Activated CD4-positive, alpha-beta T cell treated with anti-CD3 and anti-CD28 coated beads, Interleukin-2, Interleukin-6, amounts not matched to agents 100 ng/mL and 50 ng/mL, durations not matched to agents 16 hours and 8 hours (primary cell): ENCODE results near the gene ATG10.
"Not testable (repeated sequence)": the region's sequence is repeated elsewhere in the genome, so short reads cannot be mapped to it uniquely, and the experiment has no call there.

Experiments
- DNase-seq: peaks from one replicate; pipeline ENCODE4 v3.0.0-alpha.2; 2020

The ATG10 gene

DNA sequence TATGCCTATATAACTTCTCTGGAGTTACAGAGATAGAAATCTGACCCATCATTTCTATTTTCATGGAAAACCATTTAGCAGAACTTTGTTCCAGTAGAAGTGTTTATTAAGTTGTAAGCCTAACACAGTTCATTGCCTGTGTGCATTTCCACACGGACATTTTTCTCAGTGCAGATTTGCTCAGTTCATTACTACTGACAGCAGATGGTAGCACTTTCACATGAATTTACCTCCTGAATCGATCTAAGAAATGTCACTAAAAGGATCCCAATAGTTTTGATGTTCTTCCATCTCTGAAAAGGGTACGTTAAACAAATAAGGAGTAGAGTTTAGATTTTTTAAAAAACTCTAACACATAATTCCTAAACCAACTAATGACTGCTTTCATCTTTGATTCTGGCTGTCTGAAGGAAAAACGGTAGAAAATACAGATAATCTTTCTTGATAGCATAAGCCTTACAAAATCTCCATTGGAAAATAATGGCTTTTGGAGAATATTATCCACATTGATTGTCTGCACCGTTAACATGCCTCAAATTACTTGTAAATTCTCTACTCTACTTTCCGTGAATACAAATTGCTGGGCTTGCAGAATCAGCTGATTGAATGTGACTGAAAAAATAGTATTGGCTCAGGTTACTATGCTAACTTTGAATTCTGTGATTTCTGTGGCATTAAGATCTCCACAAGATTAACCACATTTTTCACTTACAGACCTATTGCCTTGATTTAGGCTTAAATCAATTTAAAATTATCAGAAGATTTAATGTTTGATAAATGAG is 273.2 kb downstream of the ATG10 start:
- no peak for DNase-seq

DNA sequence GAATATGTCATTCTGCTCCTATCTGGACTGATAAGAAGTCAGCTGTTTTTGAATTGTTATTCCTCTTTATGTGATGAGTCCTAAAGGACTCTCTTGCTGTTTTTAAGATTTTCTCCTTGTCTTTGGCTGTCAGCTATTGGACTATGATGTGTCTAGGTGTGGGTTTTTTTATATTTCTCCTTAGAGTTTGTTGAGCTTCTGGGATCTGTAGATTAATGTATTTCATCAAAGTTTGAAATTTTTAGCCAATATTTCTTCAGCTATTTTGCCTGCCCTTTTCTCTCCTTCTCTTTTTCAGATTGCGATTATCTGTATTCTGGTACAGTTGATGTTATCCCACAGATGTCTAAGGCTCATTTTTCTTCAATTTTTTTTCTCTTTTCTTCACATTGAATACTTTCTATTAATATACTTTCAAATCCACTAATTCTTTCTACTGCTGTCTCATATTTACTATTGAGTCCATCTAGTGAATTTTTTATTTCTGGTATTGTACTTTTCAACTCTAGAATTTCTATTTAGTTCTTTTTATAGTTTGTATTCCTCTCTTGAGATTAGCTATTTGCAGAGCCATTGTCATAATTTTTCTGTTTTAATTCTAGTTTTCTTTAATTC is 275.2 kb downstream of the ATG10 start:
- no peak for DNase-seq

DNA sequence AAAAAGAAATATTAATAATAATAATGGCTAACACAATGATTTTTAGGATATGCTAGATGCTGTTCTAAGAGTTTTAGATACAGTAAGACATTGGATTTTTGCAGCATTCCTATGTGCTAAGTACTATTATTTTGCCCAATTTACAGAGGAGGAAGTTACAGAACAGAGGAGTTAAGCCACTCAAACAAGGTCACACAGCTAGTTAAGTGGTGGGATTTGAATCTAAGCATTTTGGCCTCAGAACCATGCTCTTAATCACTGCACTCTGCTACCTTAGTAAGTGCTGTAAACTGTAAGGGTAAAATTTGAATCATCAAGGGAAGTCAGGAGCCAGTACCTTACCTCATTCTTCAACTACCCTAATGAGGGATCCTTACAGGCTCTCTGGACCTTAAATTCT is 280.9 kb downstream of the ATG10 start:
- DNase-seq = no peak

DNA sequence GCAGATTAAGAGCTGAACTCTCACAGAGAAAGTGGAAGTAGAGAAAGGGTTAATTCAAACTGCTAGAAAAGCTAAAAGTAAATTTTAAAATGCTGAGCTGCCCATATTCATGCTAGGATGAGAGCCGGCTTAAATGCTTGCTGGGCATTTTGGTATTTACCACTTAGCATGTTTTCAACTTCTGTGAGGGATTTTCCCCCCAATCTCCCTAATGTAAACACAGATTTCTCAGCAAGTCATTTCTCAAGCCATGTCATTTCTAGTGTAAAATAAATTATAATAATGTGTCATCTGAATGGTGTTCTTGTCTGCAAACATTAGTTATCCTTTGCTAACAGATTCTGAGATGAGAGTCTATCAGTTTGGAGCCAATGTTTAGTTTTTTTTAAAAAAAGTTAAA is 284.0 kb downstream of the ATG10 start:
- peak; percentile 22 for DNase-seq

DNA sequence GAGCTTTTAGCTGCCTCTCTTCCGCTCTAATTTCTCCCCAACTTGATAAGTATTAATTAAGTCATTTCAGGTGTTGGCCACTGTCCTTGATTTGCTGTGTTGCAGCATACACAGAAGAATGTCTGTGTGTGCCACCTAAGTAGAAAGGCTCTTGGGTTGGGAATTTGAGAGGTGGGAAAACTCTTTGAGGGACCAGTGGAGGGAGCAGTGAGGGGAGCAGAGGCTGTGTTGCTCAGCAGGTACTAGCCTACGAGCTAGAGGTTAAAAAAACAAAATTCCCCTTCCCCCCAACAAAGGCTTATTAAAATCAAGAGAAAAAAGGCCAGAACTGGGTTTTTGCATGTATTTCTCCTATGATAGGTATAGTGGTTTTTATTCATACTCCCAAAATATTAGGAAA is 285.4 kb downstream of the ATG10 start:
- DNase-seq = no peak

DNA sequence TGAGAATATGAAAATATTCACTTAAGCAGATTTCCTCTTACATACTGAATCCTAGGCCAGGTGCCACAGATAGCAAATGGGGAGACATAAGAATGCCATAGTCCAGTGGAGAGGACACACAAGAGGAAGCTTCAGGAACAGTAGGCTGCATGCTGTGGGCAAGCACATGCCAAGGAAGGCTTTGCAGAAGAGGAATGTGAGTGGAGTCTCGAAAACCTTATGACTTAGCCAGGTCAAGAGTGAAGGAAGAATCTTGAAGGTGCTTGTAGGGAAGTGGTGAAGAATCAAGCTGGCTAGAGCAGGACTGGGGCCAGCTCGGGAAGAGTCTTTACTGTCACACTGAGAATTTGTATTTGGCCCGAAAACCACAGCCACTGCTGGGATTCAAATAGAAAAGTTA is 285.9 kb downstream of the ATG10 start:
- no peak for DNase-seq

DNA sequence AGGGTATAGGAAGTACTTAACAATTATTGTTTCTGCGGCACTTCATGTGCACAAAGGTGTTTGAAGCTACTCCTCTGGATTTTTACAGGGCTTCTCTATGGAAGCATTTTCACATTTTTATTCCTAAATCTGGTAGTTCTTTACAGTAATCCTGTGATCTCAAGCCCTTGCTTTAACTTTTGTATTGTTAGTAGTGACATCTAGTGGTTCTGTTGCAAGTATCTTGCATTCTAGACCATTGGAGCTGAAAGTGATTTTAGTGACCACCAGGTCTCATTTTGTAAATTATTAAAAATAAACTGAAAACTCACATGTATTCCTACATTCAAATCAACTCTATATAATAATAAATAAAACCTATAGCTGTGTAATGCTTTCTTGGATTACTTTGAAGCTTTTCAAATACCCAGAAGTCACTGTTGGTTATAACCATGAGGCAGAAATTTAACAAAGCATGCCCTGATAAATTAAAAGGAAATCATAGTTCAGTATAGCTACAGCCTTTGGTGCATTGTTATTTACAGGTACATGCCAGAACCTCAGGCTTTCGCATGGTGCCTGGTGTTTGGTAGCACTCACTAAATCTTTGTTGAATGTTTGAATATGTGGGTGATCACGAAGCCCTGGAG is 287.5 kb downstream of the ATG10 start:
- no peak for DNase-seq

DNA sequence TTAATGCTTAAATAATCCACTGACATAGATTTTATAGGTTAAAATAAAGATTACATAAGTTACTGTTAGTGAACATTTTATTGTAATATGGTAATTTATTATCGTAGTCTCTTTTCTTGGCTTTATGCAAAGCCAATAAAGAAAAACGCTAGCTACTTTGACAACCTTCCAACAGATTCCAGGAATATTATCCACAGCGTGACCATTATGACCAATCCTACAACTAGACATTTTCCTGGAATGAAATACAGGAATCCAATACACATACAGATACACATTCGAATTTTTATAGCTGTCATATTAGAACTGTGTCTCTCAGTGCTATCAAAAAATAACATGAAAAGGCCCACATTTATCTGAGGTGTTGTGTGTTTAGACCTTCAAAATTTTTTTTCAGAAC is 293.2 kb downstream of the ATG10 start:
- DNase-seq = no peak

DNA sequence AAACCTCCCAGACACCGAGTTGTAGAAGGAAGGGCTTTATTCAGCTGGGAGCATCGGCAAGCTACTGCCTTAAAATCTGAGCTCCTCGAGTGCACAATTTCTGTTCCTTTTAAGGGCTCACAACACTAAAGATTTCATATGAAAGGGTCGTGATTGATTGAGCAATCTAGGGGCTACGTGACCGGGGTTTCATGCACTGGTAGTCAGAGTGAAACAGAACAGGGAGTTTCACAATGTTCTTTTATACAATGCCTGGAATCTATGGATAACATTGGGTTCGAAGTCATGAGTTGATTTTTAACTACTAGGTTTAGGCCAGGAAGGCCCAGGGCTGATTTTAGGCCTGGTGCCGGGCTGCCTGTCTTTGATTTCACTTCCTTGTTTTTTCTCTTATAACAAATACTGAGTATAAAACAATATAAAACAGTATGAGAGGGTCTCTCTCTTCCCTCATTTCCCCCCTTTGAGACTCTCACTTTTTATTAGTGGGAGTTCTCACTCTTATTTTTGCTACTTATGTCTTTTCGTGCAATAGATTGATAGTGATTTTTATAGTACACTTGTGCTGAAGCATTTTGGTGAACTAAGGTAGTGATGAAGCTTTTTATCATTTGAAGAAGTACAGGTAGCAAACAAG is 295.6 kb downstream of the ATG10 start:
- DNase-seq = peak; percentile 13

DNA sequence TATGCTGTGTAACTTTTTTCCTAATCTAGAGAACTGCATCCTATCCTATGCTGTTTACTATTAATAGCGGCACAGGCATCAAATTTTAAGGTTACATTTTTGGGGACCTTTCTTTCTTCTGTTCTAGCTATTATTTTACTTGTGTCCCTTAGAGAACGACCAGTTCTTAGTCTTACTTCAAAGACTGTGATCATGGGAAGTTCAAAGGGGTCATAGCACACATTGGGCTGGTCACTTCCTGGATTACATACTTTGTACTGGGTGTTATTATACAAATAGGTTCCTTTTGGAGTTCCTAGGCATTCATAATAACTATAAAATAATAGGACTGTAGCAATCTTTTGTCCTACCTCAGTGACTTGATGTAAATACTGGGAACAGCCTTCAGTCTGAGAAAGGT is 297.5 kb downstream of the ATG10 start:
- not testable (repeated sequence) for DNase-seq

DNA sequence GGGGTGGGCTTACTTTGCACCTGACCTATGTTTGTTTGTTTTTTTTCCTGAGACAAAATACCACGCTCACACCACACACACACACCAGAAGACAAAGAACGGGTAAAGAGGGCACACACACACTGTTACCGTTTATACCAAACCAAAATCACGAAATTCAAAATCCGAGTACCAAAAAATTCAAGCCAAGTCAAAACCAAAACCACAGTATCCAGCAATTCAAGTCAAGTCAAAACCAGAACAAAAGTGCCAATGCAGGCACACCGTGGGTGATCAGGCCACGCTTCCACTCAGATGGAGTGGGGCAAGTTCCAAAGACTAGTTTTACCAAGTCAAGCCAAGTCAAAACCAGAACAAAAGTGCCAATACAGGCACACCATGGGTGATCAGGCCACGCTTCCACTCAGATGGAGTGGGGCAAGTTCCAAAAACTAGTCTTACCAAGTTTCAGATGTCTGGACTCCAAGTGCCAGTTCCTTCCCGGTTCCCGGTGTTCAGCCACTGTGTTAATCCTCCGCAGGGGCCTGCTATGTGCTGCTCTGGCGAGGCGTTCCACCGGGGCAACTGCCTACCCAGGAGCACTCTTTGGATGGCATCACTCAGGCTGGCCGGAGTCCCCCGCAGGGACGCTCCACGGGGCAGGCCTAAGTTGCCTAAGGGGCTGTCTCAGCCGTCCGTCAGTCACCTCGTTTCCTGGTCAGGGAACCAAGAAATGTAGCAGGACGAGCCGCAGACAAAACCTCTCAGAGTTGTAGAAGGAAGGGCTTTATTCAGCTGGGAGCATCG is 300.9 kb downstream of the ATG10 start:
- DNase-seq = peak; percentile 56

DNA sequence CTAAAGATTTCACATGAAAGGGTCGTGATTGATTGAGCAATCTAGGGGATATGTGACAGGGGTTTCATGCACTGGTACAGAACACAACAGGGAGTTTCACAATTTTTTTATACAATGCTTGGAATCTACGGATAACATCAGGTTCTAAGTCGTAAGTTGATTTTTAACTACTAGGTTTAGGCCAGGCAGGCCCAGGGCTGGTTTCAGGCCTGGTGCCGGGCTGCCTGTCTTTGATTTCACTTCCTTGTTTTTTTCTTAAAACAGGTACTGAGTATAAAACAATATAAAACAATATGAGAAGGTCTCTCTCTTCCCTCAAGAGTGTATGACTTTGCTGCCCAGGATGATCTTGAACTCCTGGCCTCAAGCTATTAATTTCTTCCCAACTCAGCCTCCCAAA is 301.6 kb downstream of the ATG10 start:
- peak; percentile 23 for DNase-seq

DNA sequence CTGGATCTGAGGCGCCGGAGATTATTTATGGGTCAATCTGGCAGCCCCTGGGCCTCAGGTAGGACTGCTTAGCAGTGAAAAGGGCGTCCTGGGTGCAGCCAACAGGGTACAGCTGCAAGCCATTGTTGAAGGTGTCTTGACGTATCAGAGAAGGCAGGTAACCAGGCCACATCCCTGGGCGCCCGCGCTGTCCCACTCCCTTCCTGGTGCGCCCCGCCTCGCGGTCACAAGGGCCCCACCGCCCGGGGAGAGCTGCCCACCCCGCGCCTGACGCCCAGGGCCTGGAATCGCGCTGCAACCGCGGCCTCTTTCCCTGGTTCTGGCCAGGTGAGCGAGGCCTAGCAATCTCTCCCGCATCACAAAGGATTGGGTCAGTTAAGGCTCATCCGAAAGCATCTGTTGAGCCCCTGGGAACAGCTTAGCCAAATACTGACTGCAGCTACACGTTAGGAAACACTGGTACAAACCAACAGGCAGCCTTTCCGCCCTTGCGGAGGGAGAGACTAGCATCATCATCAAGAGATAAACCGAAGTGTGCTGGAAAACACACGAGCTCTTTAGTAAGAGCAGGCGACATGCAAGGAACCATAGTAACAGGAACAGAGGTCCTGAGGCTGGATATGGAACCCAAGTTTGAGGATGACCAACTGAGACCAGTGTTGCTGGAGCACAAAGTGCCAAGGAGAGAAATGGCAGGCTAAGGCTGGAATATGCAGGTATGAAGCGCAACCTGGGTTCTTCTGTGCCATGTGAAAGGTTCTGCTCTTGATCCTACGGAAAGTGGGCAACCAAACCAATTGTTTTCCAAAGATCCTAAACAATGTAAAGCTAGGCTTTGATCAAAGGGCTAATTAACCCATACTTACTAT is 302.8 kb downstream of the ATG10 start:
- peak; percentile 36 for DNase-seq

DNA sequence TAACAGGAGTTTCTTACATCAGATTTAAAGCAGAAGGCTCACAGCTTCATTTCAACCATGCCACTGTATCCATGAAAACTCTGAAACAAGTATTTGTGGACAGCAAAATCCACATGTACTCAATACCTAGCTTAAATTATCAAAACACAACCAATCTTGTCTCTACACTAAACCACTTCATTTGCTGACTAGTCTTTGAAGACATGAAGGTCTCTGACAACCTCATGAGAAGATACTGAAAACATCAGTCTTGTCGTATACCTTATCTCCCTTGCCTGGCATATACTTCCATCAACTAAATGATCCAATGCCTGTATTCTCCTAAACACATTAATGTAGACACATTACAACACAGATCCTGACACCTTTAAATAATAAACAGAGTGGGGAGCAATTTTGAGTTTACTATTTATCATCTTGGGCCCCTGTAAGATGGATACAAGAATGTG is 303.4 kb downstream of the ATG10 start:
- DNase-seq = no peak

DNA sequence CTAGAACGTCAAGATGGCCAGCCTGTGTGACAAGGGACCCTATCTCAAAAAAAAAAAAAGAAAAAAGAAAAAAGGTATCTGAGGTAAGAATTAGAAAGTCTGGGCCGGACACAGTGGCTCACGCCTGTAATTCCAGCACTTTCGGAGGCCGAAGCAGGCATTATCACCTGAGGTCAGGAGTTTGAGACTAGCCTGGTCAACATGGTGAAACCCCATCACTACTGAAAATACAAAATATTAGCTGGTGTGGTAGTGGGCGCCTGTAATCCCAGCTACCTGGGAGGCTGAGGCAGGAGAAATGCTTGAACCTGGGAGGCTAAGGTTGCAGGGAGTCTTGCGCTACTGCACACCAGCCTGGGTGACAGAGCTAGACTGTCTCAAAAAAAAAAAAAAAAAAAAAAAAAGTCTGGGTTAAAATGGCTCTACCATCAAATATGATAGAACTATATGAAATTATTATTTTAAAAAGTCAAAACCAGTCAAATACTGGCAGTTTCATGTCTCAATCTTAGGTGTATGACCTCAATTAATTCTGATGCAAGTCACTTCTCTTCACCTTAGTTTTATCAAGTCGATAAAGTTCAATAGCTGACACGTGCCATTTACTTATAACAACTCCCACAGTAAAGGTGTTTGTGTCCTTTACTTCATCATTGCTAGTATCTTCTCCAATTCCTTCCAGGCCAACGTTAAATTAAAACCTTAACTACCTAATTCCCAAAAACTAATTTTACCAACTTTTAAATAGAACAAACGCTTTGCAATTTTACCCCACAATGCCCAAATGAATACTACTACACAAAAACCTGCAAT is 305.2 kb downstream of the ATG10 start:
- peak; percentile 20 for DNase-seq

DNA sequence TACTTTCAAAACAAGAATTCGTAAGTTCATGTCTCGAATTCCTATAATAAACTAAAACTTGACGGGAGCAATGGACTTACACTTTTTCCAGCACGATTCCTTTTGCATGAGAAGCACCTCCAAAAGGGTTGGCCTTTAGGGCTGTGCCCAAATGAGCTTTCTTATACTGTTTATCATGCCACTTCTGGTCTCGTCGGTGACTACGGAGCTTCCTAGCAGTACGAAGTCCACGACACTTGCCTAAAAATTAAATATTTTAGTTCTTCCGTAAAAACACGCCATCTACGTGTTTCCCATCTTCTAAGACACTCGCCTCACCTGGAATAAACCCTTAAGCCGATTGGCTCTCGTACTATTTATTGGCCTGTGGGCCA is 305.8 kb downstream of the ATG10 start:
- DNase-seq = no peak

DNA sequence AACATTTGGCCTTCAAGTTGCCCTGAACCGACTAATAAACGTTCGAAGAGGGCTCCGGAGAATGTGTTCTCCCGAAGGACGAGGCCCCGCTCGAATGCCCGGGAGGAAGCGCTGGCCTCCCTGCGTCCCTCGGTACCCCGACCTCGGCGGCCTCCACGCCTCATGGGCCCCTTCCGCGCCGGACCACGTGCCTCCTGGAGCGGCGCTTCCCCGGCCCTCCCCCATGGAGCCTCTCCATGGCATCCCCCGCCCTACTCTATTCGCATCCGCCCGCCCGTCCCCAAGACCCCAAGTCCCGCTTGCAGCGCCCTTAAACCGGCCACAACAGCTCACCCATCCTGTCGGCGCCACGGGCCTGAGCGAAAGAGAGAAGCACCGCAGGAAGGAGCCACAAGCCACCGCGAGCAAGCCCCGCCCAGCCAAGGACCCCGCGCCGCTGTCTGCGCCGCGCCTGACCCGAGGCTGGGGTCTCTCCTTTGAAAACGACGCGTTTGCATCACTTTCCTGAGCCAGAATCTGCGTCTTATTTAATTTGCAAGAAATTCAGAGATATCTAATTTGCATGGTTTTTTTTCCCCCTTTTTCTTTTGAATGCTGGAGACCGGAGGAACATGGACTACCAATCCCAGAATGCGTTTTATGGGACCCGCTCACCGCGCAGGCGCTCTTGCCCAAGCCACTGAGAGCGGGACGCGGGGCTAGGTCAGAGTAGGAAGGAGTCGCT is 306.3 kb downstream of the ATG10 start, which contains the start of gene RPS23:
Gene RPS23 (minus strand): TSS at position 368 of the 724 bp plus-strand sequence. CDS start 31 bp downstream, at position 337.
- DNase-seq = peak; percentile 94

DNA sequence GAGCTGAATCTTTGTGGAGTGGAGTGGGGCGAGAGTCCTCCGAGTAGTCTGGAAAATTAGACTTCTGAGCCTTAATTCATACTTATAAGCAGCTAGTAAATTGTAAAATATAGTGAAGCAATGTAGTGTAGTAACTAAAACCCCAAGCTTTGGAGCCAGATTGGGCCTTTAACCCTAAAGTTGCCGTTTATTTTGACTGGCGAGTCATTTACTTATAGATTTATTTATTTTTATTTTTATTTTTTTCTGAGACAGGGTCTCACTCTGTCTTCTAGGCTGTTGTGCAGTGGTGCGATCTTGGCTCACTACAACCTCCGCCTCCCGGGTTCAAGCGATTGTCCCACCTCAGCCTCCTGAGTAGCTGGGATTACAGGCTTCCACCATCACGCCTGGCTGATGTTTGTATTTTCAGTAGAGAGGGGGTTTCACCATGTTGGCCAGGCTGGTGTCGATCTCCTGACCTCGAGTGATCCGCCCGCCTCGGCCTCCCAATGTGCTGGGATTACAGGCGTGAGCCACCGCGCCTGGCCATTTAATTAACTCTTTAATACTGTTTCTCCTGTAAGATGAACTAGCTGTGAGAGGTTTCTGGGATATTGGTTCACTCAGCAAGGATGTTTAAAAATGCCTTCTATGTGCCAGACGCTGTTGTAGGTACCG is 307.0 kb downstream of the ATG10 start:
- no peak for DNase-seq

DNA sequence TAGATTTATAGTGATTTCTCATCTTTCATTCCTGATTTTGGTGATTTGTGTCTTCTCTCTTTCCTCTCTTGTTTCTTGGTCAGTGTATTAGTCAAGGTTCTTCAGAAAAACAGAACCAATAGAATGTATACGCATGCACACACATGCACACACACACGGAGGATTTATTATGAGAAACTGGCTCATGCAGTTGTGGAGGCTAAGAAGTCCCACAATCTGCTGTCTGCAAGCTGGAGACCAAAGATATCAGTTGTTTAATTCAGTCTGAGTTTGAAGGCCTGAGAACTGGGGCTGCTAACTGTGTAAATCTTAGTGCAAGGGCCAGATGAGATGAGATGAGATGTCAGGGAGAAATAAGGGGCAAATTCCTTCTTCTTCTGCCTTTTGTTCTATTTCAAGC is 312.1 kb downstream of the ATG10 start:
- no peak for DNase-seq

DNA sequence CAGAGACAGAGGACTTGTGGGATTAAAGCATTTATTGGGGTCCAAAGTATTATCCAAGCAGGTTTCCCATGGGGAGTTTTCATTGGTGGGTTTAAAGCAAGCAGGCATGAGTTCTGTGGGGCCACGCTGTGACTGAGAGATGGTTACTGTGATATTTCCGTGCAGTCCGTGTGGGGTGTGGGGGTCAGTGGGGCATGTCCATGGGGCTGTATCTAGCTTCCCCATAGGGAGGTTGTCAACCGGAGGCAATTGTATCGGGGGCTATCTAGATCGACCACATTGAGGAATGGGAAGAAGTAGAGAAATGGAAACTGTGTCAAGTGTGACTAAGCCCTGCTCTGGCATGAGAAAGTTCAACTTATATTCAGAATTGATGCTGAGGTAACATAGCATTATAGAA is 313.4 kb downstream of the ATG10 start:
- DNase-seq = no peak
